Measurements from ENCODE around the gene SEC16A. TPM values are rescaled to one million over a fixed set of nuclear protein-coding genes. Genes with fewer than 3 reads are reported as not detected.

The SEC16A gene
- total RNA-seq, 4 donors from 2014 or later = 35.5 to 71.0 (median 50.5) TPM

DNA sequence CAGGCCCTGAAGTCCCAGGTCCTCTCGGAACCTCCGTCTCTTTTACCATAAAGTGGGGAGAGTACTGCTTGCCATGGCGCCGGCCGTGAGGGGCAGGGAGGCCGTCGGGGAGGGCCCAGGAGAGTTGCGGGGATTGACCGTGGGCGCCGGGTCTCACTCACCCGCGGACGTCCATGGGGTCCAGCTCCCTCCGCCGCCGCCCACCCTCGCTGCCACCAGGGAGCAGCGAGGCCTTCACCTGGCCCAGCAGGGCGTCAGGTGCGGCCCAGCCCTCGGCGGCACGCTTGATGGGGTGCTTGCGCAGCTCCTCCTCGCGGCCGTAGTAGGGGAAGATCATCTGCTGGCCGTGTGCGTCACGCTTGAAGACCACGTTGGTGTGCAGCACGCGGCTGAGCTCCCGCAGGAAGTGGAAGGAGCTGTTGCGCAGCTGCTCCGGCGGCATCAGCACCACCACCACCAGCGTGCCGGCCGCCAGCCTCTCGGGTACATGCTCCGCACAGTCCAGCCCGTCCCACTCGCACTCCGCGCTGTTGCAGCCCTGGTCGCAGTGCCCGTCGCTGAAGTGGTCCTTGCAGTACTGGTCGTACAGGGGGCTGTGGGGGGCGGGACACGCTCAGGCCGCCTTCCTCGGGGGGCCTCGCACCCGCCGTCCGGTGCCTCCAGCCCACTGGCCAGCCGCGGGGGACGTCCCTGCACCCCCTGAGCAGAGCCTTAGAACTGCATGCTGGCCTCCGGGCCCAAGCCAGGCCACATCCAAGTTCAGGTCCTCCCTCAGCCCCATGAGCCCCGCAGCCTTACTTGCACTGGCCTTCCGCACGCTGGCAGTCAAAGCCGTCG lies 21.9 kb upstream of the SEC16A start:
- Histone ChIP-seq H3K27ac (no peak overlapping the region), H3K9me3 (no peaks in the 10 kb centered on the region), H3K27me3 (no peaks in the 10 kb centered on the region), H3K36me3 (peaks cover 0 to 100% of the 10 kb centered on the region in 2 donors), H3K4me3 (no peak overlapping the region), H3K4me1 (no peaks in the 10 kb centered on the region)
- no peak for ATAC-seq
- no CpG with 5 or more reads among the region's 68 CpGs for WGBS, 2 donors (ENCODE audit: low coverage in 1 of 2)
- TF ChIP-seq EP300 (IDR thresholded peaks at IDR 0.05) (no peak), CTCF (IDR thresholded peaks at IDR 0.05) (no peak), POLR2AphosphoS5 (IDR thresholded peaks at IDR 0.05) (no peak), POLR2A (IDR thresholded peaks at IDR 0.05) (no peak)

- WGBS, 2 donors (ENCODE audit: low coverage in 1 of 2) = 76 to 92% methylated on average over 12 to 15 of the region's 33 CpGs
- no peak overlapping the region for H3K4me3 ChIP-seq
- TF ChIP-seq CTCF (IDR thresholded peaks at IDR 0.05) (no peak), POLR2A (IDR thresholded peaks at IDR 0.05) (no peak), EP300 (IDR thresholded peaks at IDR 0.05) (no peak)
- no peaks in the 10 kb centered on the region for H3K9me3 ChIP-seq
- peaks cover 0 to 100% of the 10 kb centered on the region in 2 donors for H3K36me3 ChIP-seq
- H3K27ac ChIP-seq = no peak overlapping the region
- no peak for ATAC-seq
- no peaks in the 10 kb centered on the region for H3K4me1 ChIP-seq
- H3K27me3 ChIP-seq = no peaks in the 10 kb centered on the region
These were observed 20.2 kb upstream of the SEC16A start for GRCh38 chr9:136502940-136503550.

- TF ChIP-seq POLR2A (IDR thresholded peaks at IDR 0.05) = no peak
- TF ChIP-seq POLR2AphosphoS5 (IDR thresholded peaks at IDR 0.05) = no peak
- no peak for TF ChIP-seq CTCF (IDR thresholded peaks at IDR 0.05)
- no peak for TF ChIP-seq EP300 (IDR thresholded peaks at IDR 0.05)
- no peak for ATAC-seq
- H3K9me3 ChIP-seq = no peaks in the 10 kb centered on the region
- no peak overlapping the region for H3K27ac ChIP-seq
- WGBS, 2 donors (ENCODE audit: low coverage in 1 of 2) = 91% methylated on average over 25 of the region's 38 CpGs; no CpG with 5 or more reads in 1 of the 2 donors
- no peaks in the 10 kb centered on the region for H3K4me1 ChIP-seq
- H3K27me3 ChIP-seq = no peaks in the 10 kb centered on the region
- peaks cover 0 to 100% of the 10 kb centered on the region in 2 donors for H3K36me3 ChIP-seq
- no peak overlapping the region for H3K4me3 ChIP-seq
These were observed 19.4 kb upstream of the SEC16A start for GRCh38 chr9:136502196-136502595.

GRCh38 chr9:136501686-136502085 lies 18.8 kb upstream of the SEC16A start:
- Histone ChIP-seq H3K36me3 (peaks cover 0 to 100% of the 10 kb centered on the region in 2 donors), H3K4me3 (no peak overlapping the region), H3K9me3 (no peaks in the 10 kb centered on the region), H3K4me1 (no peaks in the 10 kb centered on the region), H3K27me3 (no peaks in the 10 kb centered on the region), H3K27ac (no peak overlapping the region)
- ATAC-seq = no peak
- 90% methylated on average over 4 of the region's 23 CpGs; no CpG with 5 or more reads in 1 of the 2 donors for WGBS, 2 donors (ENCODE audit: low coverage in 1 of 2)
- TF ChIP-seq POLR2A (IDR thresholded peaks at IDR 0.05) (no peak), CTCF (IDR thresholded peaks at IDR 0.05) (no peak), POLR2AphosphoS5 (IDR thresholded peaks at IDR 0.05) (no peak), EP300 (IDR thresholded peaks at IDR 0.05) (no peak)
